Body of pancreas (tissue), 4 donors: Measurements from ENCODE around the gene SPATA22.

Source experiments
- CTCF ChIP-seq, 7 experiments: fragments of 450-650 bp in 4 of 7; fragments of 200-600 bp in 3 of 7; sonication (generic) in 3 of 7; IDR thresholded peaks; one replicate each; pipeline ENCODE4 v1.5.1; 2016 to 2019; ENCODE audit warnings: antibody characterized with exemption in 7 of 7
- POLR2A ChIP-seq, 3 donors: fragments of 450-650 bp; IDR thresholded peaks; one replicate each; pipeline ENCODE4 v1.6.1; 2016; ENCODE audit warnings: antibody characterized with exemption in 3 of 3, mild to moderate bottlenecking in 2 of 3

GRCh38 chr17:3398310-3398709 is 73.3 kb downstream of the SPATA22 start, which contains the start of gene OR1E1:
- TF ChIP-seq CTCF (IDR thresholded peaks at IDR 0.05) = no peak
- TF ChIP-seq POLR2A (IDR thresholded peaks at IDR 0.05) = no peak
